ENCODE data around the gene GARIN1A.
"Not testable (repeated sequence)": the region's sequence is repeated elsewhere in the genome, so short reads cannot be mapped to it uniquely, and the experiment has no call there.

Gene GARIN1A

GRCh38 chr7:128661446-128661845 lies 10.6 kb upstream of the GARIN1A start:
- Histone ChIP-seq H3K9me3 (replicated peaks; ENCODE audit: insufficient read depth, low read length) (no peaks in the 10 kb centered on the region), H3F3A (ENCODE audit: insufficient read depth, low read length) (no peaks in the 10 kb centered on the region), H3K4me3 (ENCODE audit: low read length) (no peak overlapping the region), H3K27me3 (replicated peaks; ENCODE audit: insufficient read depth, low read length) (no peaks in the 10 kb centered on the region), H3K36me3 (replicated peaks; ENCODE audit: insufficient read depth, low read length) (no peaks in the 10 kb centered on the region), H3K9me2 (replicated peaks; ENCODE audit: insufficient read depth, low read length) (no peaks in the 10 kb centered on the region), H3K4me2 (ENCODE audit: low read depth, low read length) (no peak overlapping the region), H3K27ac (ENCODE audit: low read length) (no peak overlapping the region), H3K9ac (ENCODE audit: low read length) (no peak overlapping the region), H2AFZ (ENCODE audit: low read length) (no peak overlapping the region), H3K4me1 (ENCODE audit: low read length) (no peaks in the 10 kb centered on the region), H3K79me2 (ENCODE audit: low read length) (no peaks in the 10 kb centered on the region), H4K20me1 (ENCODE audit: insufficient read depth, low read length) (no peaks in the 10 kb centered on the region)
- no peak for TF ChIP-seq EZH2 (optimal IDR thresholded peaks at IDR 0.05; ENCODE audit: low read depth, low read length)
- TF ChIP-seq CTCF (IDR thresholded peaks at IDR 0.05; ENCODE audit: low read length) = no peak
- TF ChIP-seq EZH2phosphoT487 (IDR thresholded peaks at IDR 0.05; ENCODE audit: low read length) = no peak
- no peak for DNase-seq

GRCh38 chr7:128662091-128662490 lies 10.0 kb upstream of the GARIN1A start:
- no peak overlapping the region for H3K4me3 ChIP-seq (ENCODE audit: low read length)
- H3K4me2 ChIP-seq (ENCODE audit: low read depth, low read length) = no peak overlapping the region
- H2AFZ ChIP-seq (ENCODE audit: low read length) = no peak overlapping the region
- H3K27me3 ChIP-seq (replicated peaks; ENCODE audit: insufficient read depth, low read length) = no peaks in the 10 kb centered on the region
- no peak overlapping the region for H3K9ac ChIP-seq (ENCODE audit: low read length)
- H3K79me2 ChIP-seq (ENCODE audit: low read length) = no peaks in the 10 kb centered on the region
- no peak for DNase-seq
- no peaks in the 10 kb centered on the region for H3K9me3 ChIP-seq (replicated peaks; ENCODE audit: insufficient read depth, low read length)
- H4K20me1 ChIP-seq (ENCODE audit: insufficient read depth, low read length) = no peaks in the 10 kb centered on the region
- no peaks in the 10 kb centered on the region for H3K9me2 ChIP-seq (replicated peaks; ENCODE audit: insufficient read depth, low read length)
- H3K36me3 ChIP-seq (replicated peaks; ENCODE audit: insufficient read depth, low read length) = no peaks in the 10 kb centered on the region
- H3K4me1 ChIP-seq (ENCODE audit: low read length) = no peaks in the 10 kb centered on the region
- TF ChIP-seq CTCF (IDR thresholded peaks at IDR 0.05; ENCODE audit: low read length) = no peak
- no peak for TF ChIP-seq EZH2 (optimal IDR thresholded peaks at IDR 0.05; ENCODE audit: low read depth, low read length)
- no peak for TF ChIP-seq EZH2phosphoT487 (IDR thresholded peaks at IDR 0.05; ENCODE audit: low read length)
- H3F3A ChIP-seq (ENCODE audit: insufficient read depth, low read length) = no peaks in the 10 kb centered on the region
- H3K27ac ChIP-seq (ENCODE audit: low read length) = no peak overlapping the region

- H3F3A ChIP-seq (ENCODE audit: insufficient read depth, low read length); H2AFZ ChIP-seq (ENCODE audit: low read length); H3K27ac ChIP-seq (ENCODE audit: low read length); DNase-seq; H3K27me3 ChIP-seq (replicated peaks; ENCODE audit: insufficient read depth, low read length); H3K4me1 ChIP-seq (ENCODE audit: low read length); H3K36me3 ChIP-seq (replicated peaks; ENCODE audit: insufficient read depth, low read length); H3K9me2 ChIP-seq (replicated peaks; ENCODE audit: insufficient read depth, low read length); H4K20me1 ChIP-seq (ENCODE audit: insufficient read depth, low read length); H3K4me2 ChIP-seq (ENCODE audit: low read depth, low read length); H3K4me3 ChIP-seq (ENCODE audit: low read length); H3K9me3 ChIP-seq (replicated peaks; ENCODE audit: insufficient read depth, low read length); H3K9ac ChIP-seq (ENCODE audit: low read length); H3K79me2 ChIP-seq (ENCODE audit: low read length): not testable (repeated sequence)
These were observed 8.9 kb upstream of the GARIN1A start for GRCh38 chr7:128663223-128663622.

GRCh38 chr7:128665057-128665456 lies 7.0 kb upstream of the GARIN1A start:
- Histone ChIP-seq H3K4me3 (ENCODE audit: low read length) (no peak overlapping the region), H3K9ac (ENCODE audit: low read length) (no peak overlapping the region), H3K4me2 (ENCODE audit: low read depth, low read length) (no peak overlapping the region), H3K4me1 (ENCODE audit: low read length) (no peaks in the 10 kb centered on the region), H3K9me2 (replicated peaks; ENCODE audit: insufficient read depth, low read length) (no peaks in the 10 kb centered on the region), H3K36me3 (replicated peaks; ENCODE audit: insufficient read depth, low read length) (no peaks in the 10 kb centered on the region), H3K27ac (ENCODE audit: low read length) (no peak overlapping the region), H3K27me3 (replicated peaks; ENCODE audit: insufficient read depth, low read length) (no peaks in the 10 kb centered on the region), H2AFZ (ENCODE audit: low read length) (no peak overlapping the region), H3K9me3 (replicated peaks; ENCODE audit: insufficient read depth, low read length) (no peaks in the 10 kb centered on the region), H3K79me2 (ENCODE audit: low read length) (no peaks in the 10 kb centered on the region), H4K20me1 (ENCODE audit: insufficient read depth, low read length) (no peaks in the 10 kb centered on the region), H3F3A (ENCODE audit: insufficient read depth, low read length) (no peaks in the 10 kb centered on the region)
- DNase-seq = no peak
- TF ChIP-seq EZH2 (optimal IDR thresholded peaks at IDR 0.05; ENCODE audit: low read depth, low read length) (no peak), EZH2phosphoT487 (IDR thresholded peaks at IDR 0.05; ENCODE audit: low read length) (no peak)
